T follicular helper cell (primary cell): ENCODE measurements around the gene FAM136A.
"Not testable (repeated sequence)": the region's sequence is repeated elsewhere in the genome, so short reads cannot be mapped to it uniquely, and the experiment has no call there.

ENCODE experiments used
- DNase-seq: peaks from one replicate; pipeline ENCODE4 v3.0.0-alpha.2; 2020; ENCODE audit warnings: low read depth
- total RNA-seq, 2 experiments: gene quantifications; one replicate each; lab custom pipeline; 2026; lab: John Stamatoyannopoulos, UW

The FAM136A gene
- 41.4 to 81.8 reads per million in 2 experiments for total RNA-seq

GRCh38 chr2:70301344-70302194 lies at the start of gene FAM136A:
Gene FAM136A, minus strand, starts transcription at chr2:70302067. Its CDS starts 56 bp downstream, at chr2:70302011.
- DNase-seq: peak; percentile 81

- DNase-seq: no peak
These were observed 48.2 kb upstream of the FAM136A start for GRCh38 chr2:70349921-70350685.

GRCh38 chr2:70347831-70348230 lies 46.0 kb upstream of the FAM136A start:
- DNase-seq: no peak

GRCh38 chr2:70344195-70344594 lies 42.3 kb upstream of the FAM136A start:
- no peak for DNase-seq

- no peak for DNase-seq
These were observed 39.6 kb upstream of the FAM136A start for GRCh38 chr2:70341477-70341765.

- DNase-seq: peak; percentile 7
These were observed 39.1 kb upstream of the FAM136A start for GRCh38 chr2:70340761-70341476.

- no peak for DNase-seq
These were observed 38.2 kb upstream of the FAM136A start for GRCh38 chr2:70340075-70340474.

- no peak for DNase-seq
These were observed 34.7 kb upstream of the FAM136A start for GRCh38 chr2:70336552-70336951.

- DNase-seq: no peak
These were observed 29.1 kb upstream of the FAM136A start for GRCh38 chr2:70331012-70331411.

- DNase-seq: no peak
These were observed 28.6 kb upstream of the FAM136A start for GRCh38 chr2:70330476-70330875.

- no peak for DNase-seq
These were observed 27.2 kb upstream of the FAM136A start for GRCh38 chr2:70328921-70329561.

- DNase-seq: no peak
These were observed 24.0 kb upstream of the FAM136A start for GRCh38 chr2:70325875-70326274.

- DNase-seq: no peak
These were observed 20.7 kb upstream of the FAM136A start for GRCh38 chr2:70322518-70322917.

- DNase-seq: no peak
These were observed 19.5 kb upstream of the FAM136A start for GRCh38 chr2:70321370-70321769.

- DNase-seq: no peak
These were observed 12.8 kb upstream of the FAM136A start for GRCh38 chr2:70314640-70315039.

- no peak for DNase-seq
These were observed 10.7 kb upstream of the FAM136A start for GRCh38 chr2:70312560-70312959.

GRCh38 chr2:70310899-70311298 lies 9.0 kb upstream of the FAM136A start:
- DNase-seq: no peak

- no peak for DNase-seq
These were observed 3.7 kb upstream of the FAM136A start for GRCh38 chr2:70305531-70305930.

- DNase-seq: no peak
These were observed 2.6 kb upstream of the FAM136A start for GRCh38 chr2:70304498-70304897.

GRCh38 chr2:70303186-70303585 lies 1.3 kb upstream of the FAM136A start:
- DNase-seq: no peak

GRCh38 chr2:70302195-70302546 lies 304 bp upstream of the FAM136A start:
- DNase-seq: not testable (repeated sequence)

GRCh38 chr2:70300771-70301343 lies 1.0 kb downstream of the FAM136A start:
- DNase-seq: no peak
